ENCODE results near the gene KRT73. TPM values are rescaled to one million over a fixed set of nuclear protein-coding genes. Genes with fewer than 3 reads are reported as not detected.

Gene KRT73
- total RNA-seq, 1 experiment from 2014 or later, result not detected

- WGBS (ENCODE audit: extremely low coverage, insufficient read length, low lambda C conversion rate), result no CpG with 5 or more reads among the region's 10 CpGs
- no peak overlapping the region for H3K27ac ChIP-seq (ENCODE audit: insufficient read length, low read depth, low read length)
- H3K4me1 Mint-ChIP-seq, result no peaks in the 10 kb centered on the region; a peak in 1 of 4 replicates
- H3K9me3 ChIP-seq (ENCODE audit: control insufficient read depth, low read depth, low read length), result no peaks in the 10 kb centered on the region
- H2BK12ac ChIP-seq (ENCODE audit: insufficient read length, low read depth, low read length), result no peak overlapping the region
- no peaks in the 10 kb centered on the region for H3K27me3 ChIP-seq (ENCODE audit: insufficient read depth, low read length)
- TF ChIP-seq, protein P1, sequence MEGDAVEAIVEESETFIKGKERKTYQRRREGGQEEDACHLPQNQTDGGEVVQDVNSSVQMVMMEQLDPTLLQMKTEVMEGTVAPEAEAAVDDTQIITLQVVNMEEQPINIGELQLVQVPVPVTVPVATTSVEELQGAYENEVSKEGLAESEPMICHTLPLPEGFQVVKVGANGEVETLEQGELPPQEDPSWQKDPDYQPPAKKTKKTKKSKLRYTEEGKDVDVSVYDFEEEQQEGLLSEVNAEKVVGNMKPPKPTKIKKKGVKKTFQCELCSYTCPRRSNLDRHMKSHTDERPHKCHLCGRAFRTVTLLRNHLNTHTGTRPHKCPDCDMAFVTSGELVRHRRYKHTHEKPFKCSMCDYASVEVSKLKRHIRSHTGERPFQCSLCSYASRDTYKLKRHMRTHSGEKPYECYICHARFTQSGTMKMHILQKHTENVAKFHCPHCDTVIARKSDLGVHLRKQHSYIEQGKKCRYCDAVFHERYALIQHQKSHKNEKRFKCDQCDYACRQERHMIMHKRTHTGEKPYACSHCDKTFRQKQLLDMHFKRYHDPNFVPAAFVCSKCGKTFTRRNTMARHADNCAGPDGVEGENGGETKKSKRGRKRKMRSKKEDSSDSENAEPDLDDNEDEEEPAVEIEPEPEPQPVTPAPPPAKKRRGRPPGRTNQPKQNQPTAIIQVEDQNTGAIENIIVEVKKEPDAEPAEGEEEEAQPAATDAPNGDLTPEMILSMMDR (conservative IDR thresholded peaks at IDR 0.05), result no peak
- H3K23ac ChIP-seq (ENCODE audit: insufficient read length, low read depth, low read length), result no peak overlapping the region
- H3K4me1 ChIP-seq (ENCODE audit: insufficient read depth, low read length), result no peaks in the 10 kb centered on the region
- H3K4me3 Mint-ChIP-seq, result no peak overlapping the region
- no peak overlapping the region for H3K9ac ChIP-seq (ENCODE audit: extremely low read depth, insufficient read length, low read length)
- no peak overlapping the region for H3K27ac Mint-ChIP-seq
- H4K20me1 ChIP-seq (ENCODE audit: control insufficient read depth, insufficient read depth, insufficient read length), result peaks cover 2% of the 10 kb centered on the region
- no peak overlapping the region for H3K4me2 ChIP-seq (ENCODE audit: insufficient read depth, insufficient read length, low read length)
- H3T11ph ChIP-seq (ENCODE audit: low read length), result no peak overlapping the region
- no peak overlapping the region for H4K8ac ChIP-seq (replicated peaks; ENCODE audit: insufficient read length, low read depth, low read length)
- H3K36me3 Mint-ChIP-seq (ENCODE audit: insufficient read depth in 1 of 3, low read depth in 3 of 3), result no peaks in the 10 kb centered on the region
- peaks cover 26% of the 10 kb centered on the region for H3K27me3 Mint-ChIP-seq (ENCODE audit: low read depth)
- no peak overlapping the region for H2BK15ac ChIP-seq (ENCODE audit: low read depth, low read length)
- H3K79me2 ChIP-seq (ENCODE audit: insufficient read depth, low read length), result no peaks in the 10 kb centered on the region
- no peak overlapping the region for H3K18ac ChIP-seq (ENCODE audit: insufficient read length, low read depth, low read length)
- DNase-seq, result no peak
- no peaks in the 10 kb centered on the region for H3K79me1 ChIP-seq (ENCODE audit: insufficient read depth, low read depth, low read length, poor library complexity, severe bottlenecking)
- no peak overlapping the region for H2BK20ac ChIP-seq (ENCODE audit: low read depth, low read length, poor library complexity, severe bottlenecking)
- no peak overlapping the region for H4K5ac ChIP-seq (ENCODE audit: insufficient read length, low read depth, low read length)
- H3K56ac ChIP-seq (ENCODE audit: insufficient read length, low read depth, low read length), result no peak overlapping the region
- H3K4ac ChIP-seq (ENCODE audit: low read depth, low read length), result no peak overlapping the region
- H4K91ac ChIP-seq (ENCODE audit: insufficient read length, low read depth, low read length), result no peak overlapping the region
- no peak overlapping the region for H2AFZ ChIP-seq (ENCODE audit: low read length)
- H3K9me3 Mint-ChIP-seq, result no peaks in the 10 kb centered on the region
- H2AK5ac ChIP-seq (ENCODE audit: insufficient read length, low read length), result no peak overlapping the region
- H3K23me2 ChIP-seq (ENCODE audit: insufficient read length, low read depth, low read length, poor library complexity, severe bottlenecking), result no peaks in the 10 kb centered on the region
- no peak overlapping the region for H2BK120ac ChIP-seq (ENCODE audit: low read depth, low read length, poor library complexity, severe bottlenecking)
- H2BK5ac ChIP-seq (ENCODE audit: insufficient read length, low read length), result no peak overlapping the region
- H3K14ac ChIP-seq (ENCODE audit: insufficient read depth, low read length), result no peak overlapping the region
Observed at GRCh38 chr12:52662093-52662917, 43.9 kb upstream of the KRT73 start.
